Measurements from ENCODE around the gene KCNJ10.

KCNJ10 gene

DNA sequence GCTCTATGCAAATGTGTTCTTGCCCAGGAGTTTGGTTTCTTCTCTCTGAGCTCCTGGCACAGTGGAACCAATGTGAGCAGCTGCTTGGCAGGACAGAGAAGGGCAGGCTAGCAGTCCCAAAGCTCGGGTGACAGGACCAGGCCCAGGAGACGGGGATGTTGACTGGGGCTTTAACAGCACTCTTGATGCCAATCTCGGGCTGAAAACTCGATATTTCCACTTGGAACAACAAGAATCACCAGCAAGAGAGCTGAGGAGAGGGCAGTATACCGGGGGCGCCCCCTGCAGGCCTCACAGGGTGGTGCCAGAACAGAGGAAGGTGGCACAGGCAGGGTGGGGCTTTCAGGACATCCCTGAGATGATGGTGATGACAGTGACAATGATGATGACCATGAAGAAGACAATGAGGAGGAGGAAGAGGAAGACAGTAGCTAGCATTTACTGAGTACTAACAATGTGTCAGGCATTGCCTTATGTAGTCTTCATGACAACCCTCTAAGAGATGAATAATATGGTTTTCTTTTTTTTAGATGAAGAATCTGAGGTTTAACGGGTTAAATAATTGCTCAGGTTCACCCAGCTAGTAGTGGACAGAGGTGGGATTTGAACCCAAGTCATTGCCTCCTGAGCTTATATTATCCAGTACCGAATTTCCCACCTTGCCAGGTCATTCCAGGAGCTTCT is 8.7 kb upstream of the KCNJ10 start:
- H3K36me3 ChIP-seq (ENCODE audit: control insufficient read depth in 2 of 2, insufficient read depth in 1 of 2, low read length in 2 of 2): no peaks in the 10 kb centered on the region
- TF ChIP-seq ZNF777 (tag by site-specific recombination; IDR thresholded peaks at IDR 0.05; ENCODE audit: borderline replicate concordance) (no peak), ZNF366 (tag by site-specific recombination; conservative IDR thresholded peaks at IDR 0.05) (0 out of 2 replicates have a peak, but pooled peaks have one; percentile 26), ZNF24 (tag by site-specific recombination; IDR thresholded peaks at IDR 0.05) (0 out of 2 replicates have a peak, but pooled peaks have one; percentile 30), ZBTB17 (tag by site-specific recombination; IDR thresholded peaks at IDR 0.05) (peak; percentile 65), SP2 (tag by site-specific recombination; IDR thresholded peaks at IDR 0.05) (no peak), ZNF223 (tag by site-specific recombination; IDR thresholded peaks at IDR 0.05) (peak; percentile 99), ZNF654 (tag by site-specific recombination; IDR thresholded peaks at IDR 0.05; ENCODE audit: low read depth) (peak; percentile 68), SCRT2 (tag by site-specific recombination; IDR thresholded peaks at IDR 0.05) (no peak), IKZF3 (tag by site-specific recombination; IDR thresholded peaks at IDR 0.05) (no peak), ZNF23 (tag by site-specific recombination; IDR thresholded peaks at IDR 0.05; ENCODE audit: borderline replicate concordance) (no peak), ZNF214 (tag by site-specific recombination; IDR thresholded peaks at IDR 0.05; ENCODE audit: borderline replicate concordance) (no peak), ZFP37 (tag by site-specific recombination; IDR thresholded peaks at IDR 0.05) (no peak)
- TF ChIP-seq, protein P1, sequence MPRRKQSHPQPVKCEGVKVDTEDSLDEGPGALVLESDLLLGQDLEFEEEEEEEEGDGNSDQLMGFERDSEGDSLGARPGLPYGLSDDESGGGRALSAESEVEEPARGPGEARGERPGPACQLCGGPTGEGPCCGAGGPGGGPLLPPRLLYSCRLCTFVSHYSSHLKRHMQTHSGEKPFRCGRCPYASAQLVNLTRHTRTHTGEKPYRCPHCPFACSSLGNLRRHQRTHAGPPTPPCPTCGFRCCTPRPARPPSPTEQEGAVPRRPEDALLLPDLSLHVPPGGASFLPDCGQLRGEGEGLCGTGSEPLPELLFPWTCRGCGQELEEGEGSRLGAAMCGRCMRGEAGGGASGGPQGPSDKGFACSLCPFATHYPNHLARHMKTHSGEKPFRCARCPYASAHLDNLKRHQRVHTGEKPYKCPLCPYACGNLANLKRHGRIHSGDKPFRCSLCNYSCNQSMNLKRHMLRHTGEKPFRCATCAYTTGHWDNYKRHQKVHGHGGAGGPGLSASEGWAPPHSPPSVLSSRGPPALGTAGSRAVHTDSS (tag by site-specific recombination; IDR thresholded peaks at IDR 0.05): peak; percentile 80
- TF ChIP-seq, protein P2, sequence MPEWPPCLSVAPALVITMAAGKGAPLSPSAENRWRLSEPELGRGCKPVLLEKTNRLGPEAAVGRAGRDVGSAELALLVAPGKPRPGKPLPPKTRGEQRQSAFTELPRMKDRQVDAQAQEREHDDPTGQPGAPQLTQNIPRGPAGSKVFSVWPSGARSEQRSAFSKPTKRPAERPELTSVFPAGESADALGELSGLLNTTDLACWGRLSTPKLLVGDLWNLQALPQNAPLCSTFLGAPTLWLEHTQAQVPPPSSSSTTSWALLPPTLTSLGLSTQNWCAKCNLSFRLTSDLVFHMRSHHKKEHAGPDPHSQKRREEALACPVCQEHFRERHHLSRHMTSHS (tag by site-specific recombination; IDR thresholded peaks at IDR 0.05): no peak
- TF ChIP-seq, protein P3, sequence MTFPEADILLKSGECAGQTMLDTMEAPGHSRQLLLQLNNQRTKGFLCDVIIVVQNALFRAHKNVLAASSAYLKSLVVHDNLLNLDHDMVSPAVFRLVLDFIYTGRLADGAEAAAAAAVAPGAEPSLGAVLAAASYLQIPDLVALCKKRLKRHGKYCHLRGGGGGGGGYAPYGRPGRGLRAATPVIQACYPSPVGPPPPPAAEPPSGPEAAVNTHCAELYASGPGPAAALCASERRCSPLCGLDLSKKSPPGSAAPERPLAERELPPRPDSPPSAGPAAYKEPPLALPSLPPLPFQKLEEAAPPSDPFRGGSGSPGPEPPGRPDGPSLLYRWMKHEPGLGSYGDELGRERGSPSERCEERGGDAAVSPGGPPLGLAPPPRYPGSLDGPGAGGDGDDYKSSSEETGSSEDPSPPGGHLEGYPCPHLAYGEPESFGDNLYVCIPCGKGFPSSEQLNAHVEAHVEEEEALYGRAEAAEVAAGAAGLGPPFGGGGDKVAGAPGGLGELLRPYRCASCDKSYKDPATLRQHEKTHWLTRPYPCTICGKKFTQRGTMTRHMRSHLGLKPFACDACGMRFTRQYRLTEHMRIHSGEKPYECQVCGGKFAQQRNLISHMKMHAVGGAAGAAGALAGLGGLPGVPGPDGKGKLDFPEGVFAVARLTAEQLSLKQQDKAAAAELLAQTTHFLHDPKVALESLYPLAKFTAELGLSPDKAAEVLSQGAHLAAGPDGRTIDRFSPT (tag by site-specific recombination; IDR thresholded peaks at IDR 0.05): peak; percentile 41; the same call in 1 of the 2 replicates
- TF ChIP-seq, protein P4, sequence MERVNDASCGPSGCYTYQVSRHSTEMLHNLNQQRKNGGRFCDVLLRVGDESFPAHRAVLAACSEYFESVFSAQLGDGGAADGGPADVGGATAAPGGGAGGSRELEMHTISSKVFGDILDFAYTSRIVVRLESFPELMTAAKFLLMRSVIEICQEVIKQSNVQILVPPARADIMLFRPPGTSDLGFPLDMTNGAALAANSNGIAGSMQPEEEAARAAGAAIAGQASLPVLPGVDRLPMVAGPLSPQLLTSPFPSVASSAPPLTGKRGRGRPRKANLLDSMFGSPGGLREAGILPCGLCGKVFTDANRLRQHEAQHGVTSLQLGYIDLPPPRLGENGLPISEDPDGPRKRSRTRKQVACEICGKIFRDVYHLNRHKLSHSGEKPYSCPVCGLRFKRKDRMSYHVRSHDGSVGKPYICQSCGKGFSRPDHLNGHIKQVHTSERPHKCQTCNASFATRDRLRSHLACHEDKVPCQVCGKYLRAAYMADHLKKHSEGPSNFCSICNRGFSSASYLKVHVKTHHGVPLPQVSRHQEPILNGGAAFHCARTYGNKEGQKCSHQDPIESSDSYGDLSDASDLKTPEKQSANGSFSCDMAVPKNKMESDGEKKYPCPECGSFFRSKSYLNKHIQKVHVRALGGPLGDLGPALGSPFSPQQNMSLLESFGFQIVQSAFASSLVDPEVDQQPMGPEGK (tag by site-specific recombination; IDR thresholded peaks at IDR 0.05): 0 out of 2 replicates have a peak, but pooled peaks have one; percentile 24
- TF ChIP-seq, protein P5, sequence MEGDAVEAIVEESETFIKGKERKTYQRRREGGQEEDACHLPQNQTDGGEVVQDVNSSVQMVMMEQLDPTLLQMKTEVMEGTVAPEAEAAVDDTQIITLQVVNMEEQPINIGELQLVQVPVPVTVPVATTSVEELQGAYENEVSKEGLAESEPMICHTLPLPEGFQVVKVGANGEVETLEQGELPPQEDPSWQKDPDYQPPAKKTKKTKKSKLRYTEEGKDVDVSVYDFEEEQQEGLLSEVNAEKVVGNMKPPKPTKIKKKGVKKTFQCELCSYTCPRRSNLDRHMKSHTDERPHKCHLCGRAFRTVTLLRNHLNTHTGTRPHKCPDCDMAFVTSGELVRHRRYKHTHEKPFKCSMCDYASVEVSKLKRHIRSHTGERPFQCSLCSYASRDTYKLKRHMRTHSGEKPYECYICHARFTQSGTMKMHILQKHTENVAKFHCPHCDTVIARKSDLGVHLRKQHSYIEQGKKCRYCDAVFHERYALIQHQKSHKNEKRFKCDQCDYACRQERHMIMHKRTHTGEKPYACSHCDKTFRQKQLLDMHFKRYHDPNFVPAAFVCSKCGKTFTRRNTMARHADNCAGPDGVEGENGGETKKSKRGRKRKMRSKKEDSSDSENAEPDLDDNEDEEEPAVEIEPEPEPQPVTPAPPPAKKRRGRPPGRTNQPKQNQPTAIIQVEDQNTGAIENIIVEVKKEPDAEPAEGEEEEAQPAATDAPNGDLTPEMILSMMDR (tag by site-specific recombination; IDR thresholded peaks at IDR 0.05): peak; percentile 76
- ChIA-PET CTCF (interaction anchor here (0.5 to 16.5 kb wide), 50 partner anchors 8 to 936 kb away, joined by 3 to 541 read pairs (median 4); partner anchors contain the start of genes IGSF8, KCNJ10 and PIGM), POLR2A (no interaction called here)
- H3K4me3 ChIP-seq (ENCODE audit: low read depth, low read length): no peak overlapping the region
- H3K27ac ChIP-seq (ENCODE audit: extremely low read depth, low read depth, low read length): no peak overlapping the region
- no peaks in the 10 kb centered on the region for H3K4me1 ChIP-seq (ENCODE audit: control insufficient read depth, insufficient read depth, low read length)
- no peaks in the 10 kb centered on the region for H3K9me3 ChIP-seq (ENCODE audit: control insufficient read depth, insufficient read depth, low read depth, low read length)
